HepG2 (cell line): ENCODE measurements around the gene F12. TPM values are rescaled to one million over a fixed set of nuclear protein-coding genes. Genes with fewer than 3 reads are reported as not detected.
A peak's percentile ranks its signal among the peaks of the same experiment; 100 is the strongest.

ENCODE experiments used
- ATAC-seq: fragments of 200-7000 bp; cut with Tn5 transposase; 3 replicates; pipeline ENCODE4 v1.9.1; 2020; ENCODE audit warnings: mild to moderate bottlenecking, moderate library complexity
- BruUV-seq: library from RNA; stranded (reverse); fragments of 400-500 nt; replicated peaks from 2 replicates; lab custom pipeline; 2021; lab: Mats Ljungman, UMichigan
- CTCF ChIA-PET: fragments of 300-600 bp; formaldehyde crosslinking; extraction: SDS; loops from one replicate; lab custom pipeline; 2021; ENCODE audit warnings: low total read pairs, inconsistent platforms, low intra/inter-chr PET ratio; lab: Yijun Ruan, JAX
- POLR2A ChIA-PET: fragments of 350-600 bp; sonication (Branson Sonifier 250); formaldehyde crosslinking; loops from one replicate; lab custom pipeline; 2020; ENCODE audit warnings: antibody characterized with exemption, inconsistent platforms; lab: Yijun Ruan, JAX
- DNase-seq: peaks from one replicate; pipeline ENCODE4 v3.0.0-alpha.2; 2015; ENCODE audit warnings: low spot score
- FAIRE-seq: peaks from 3 replicates; lab custom pipeline; 2011; peaks lifted over from hg19 to GRCh38; lab: Jason Lieb, UNC
- H2AFZ ChIP-seq: one replicate; pipeline ENCODE4 v1.6.1; 2011; ENCODE audit warnings: low read length, inconsistent platforms
- H3K27ac ChIP-seq: fragments of 300-600 bp; 3 replicates; pipeline ENCODE4 v1.8.0; 2011; ENCODE audit warnings: mixed run types, mild to moderate bottlenecking, mixed read lengths, low read length, inconsistent platforms; ENCODE audit not compliant: insufficient read depth; ENCODE audit errors: extremely low read length
- H3K27me3 ChIP-seq, 2 experiments: fragments of 200-600 bp in 1 of 2; 2 replicates in 1 of 2; 3 replicates in 1 of 2; pipeline versions ENCODE4 v1.6.0 to v1.8.0; 2011; ENCODE audit warnings: low read length in 2 of 2, mild to moderate bottlenecking in 2 of 2, moderate library complexity in 2 of 2, inconsistent platforms in 1 of 2; ENCODE audit not compliant: insufficient read depth in 2 of 2, control insufficient read depth in 1 of 2
- H3K36me3 ChIP-seq, 2 experiments: fragments of 200-600 bp in 1 of 2; replicated peaks in 1 of 2; 2 replicates in 1 of 2; 3 replicates in 1 of 2; pipeline versions ENCODE4 v1.5.1 to v1.8.0; 2011; ENCODE audit warnings: low read length in 2 of 2, inconsistent platforms in 1 of 2; ENCODE audit not compliant: insufficient read depth in 2 of 2, control insufficient read depth in 1 of 2
- H3K4me1 ChIP-seq: 2 replicates; pipeline ENCODE4 v1.5.1; 2012; ENCODE audit warnings: low read length, inconsistent platforms; ENCODE audit not compliant: insufficient read depth
- H3K4me2 ChIP-seq: 2 replicates; pipeline ENCODE4 v1.6.0; 2011; ENCODE audit warnings: low read depth, low read length, inconsistent platforms
- H3K4me3 ChIP-seq, 3 experiments: fragments of 200-600 bp in 1 of 3; sonication (generic), shearing (Covaris generic) in 1 of 3; replicated peaks in 1 of 3; 2 replicates each; pipeline ENCODE4 v1.5.1; 2011 to 2016; ENCODE audit warnings: low read length in 3 of 3, inconsistent platforms in 2 of 3, low read depth in 2 of 3, mild to moderate bottlenecking in 2 of 3, control low read depth in 1 of 3, mixed read lengths in 1 of 3; ENCODE audit not compliant: insufficient read depth in 1 of 3
- H3K79me2 ChIP-seq: one replicate; pipeline ENCODE4 v1.6.1; 2011; ENCODE audit warnings: low read length, inconsistent platforms; ENCODE audit not compliant: insufficient read depth
- H3K9ac ChIP-seq: 2 replicates; pipeline ENCODE4 v1.6.0; 2011; ENCODE audit warnings: mild to moderate bottlenecking, low read depth, low read length, inconsistent platforms; ENCODE audit not compliant: insufficient read depth
- H3K9me3 ChIP-seq: 2 replicates; pipeline ENCODE4 v1.5.1; 2012; ENCODE audit warnings: mild to moderate bottlenecking, low read length
- H4K20me1 ChIP-seq: 2 replicates; pipeline ENCODE4 v1.6.0; 2011; ENCODE audit warnings: inconsistent platforms, mild to moderate bottlenecking, low read length, moderate library complexity; ENCODE audit not compliant: insufficient read depth
- ADNP ChIP-seq: sonication (generic); formaldehyde crosslinking; IDR thresholded peaks from 2 replicates; pipeline ENCODE4 v1.4.0; 2020; ENCODE audit warnings: missing genetic modification reagents
- GATAD2A ChIP-seq: IDR thresholded peaks from 2 replicates; pipeline ENCODE4 v1.6.1; 2016
- POLR2G ChIP-seq: fragments of 200-400 bp; formaldehyde crosslinking; IDR thresholded peaks from 2 replicates; pipeline ENCODE4 v1.6.1; 2018; ENCODE audit warnings: mild to moderate bottlenecking, low read depth, low read length, moderate library complexity
- ZNF768 ChIP-seq: sonication (generic); formaldehyde crosslinking; IDR thresholded peaks from 2 replicates; pipeline ENCODE4 v1.4.0; 2020; ENCODE audit warnings: missing genetic modification reagents
- WGBS: methylation state at CpG from one replicate; pipeline ENCODE4 v1.1.6; 2017; ENCODE audit warnings: low lambda C conversion rate; 5-methylcytosine and 5-hydroxymethylcytosine counted together
- in situ Hi-C: cut with HindIII; loops from 2 replicates; pipeline ENCODE4 v1.10.0; 2017; ENCODE audit warnings: low pct_unique_long_range_greater_than_20kb; ENCODE audit not compliant: extremely low pct_ligation_motif_present
- intact Hi-C: fragments of 100-400 bp; cut with micrococcal nuclease; formaldehyde crosslinking; loops from one replicate; pipeline ENCODE4 v1.10.0; 2022; ENCODE audit not compliant: unreplicated experiment
- polyA plus RNA-seq, 8 experiments: library from polyadenylated mRNA; depleted of rRNA in 3 of 8; stranded (reverse) in 7 of 8; unstranded in 1 of 8; fragments of >200 nt; fragmentation: Illumina TruSeq in 4 of 8; extraction: Trizol in 4 of 8; gene quantifications; 2 replicates each; pipeline versions ENCODE4 v1.2.1 to v1.2.3, GENCODE V29; 2011 to 2016; ENCODE audit warnings: low read depth in 4 of 8, missing spikeins in 1 of 8, mixed read lengths in 1 of 8; ENCODE audit not compliant: insufficient read depth in 1 of 8
- total RNA-seq, 5 experiments: library from RNA; depleted of rRNA; stranded (reverse); fragments of >200 nt; fragmentation: Illumina TruSeq; extraction: Trizol; gene quantifications; 2 replicates each; pipeline ENCODE4 v1.2.3, GENCODE V29; 2016; ENCODE audit warnings: low read depth in 1 of 5
- TF ChIP-seq, protein P1 (sequence below): sonication (generic); formaldehyde crosslinking; conservative IDR thresholded peaks from 2 replicates; pipeline ENCODE4 v1.4.0; 2020; ENCODE audit warnings: missing genetic modification reagents

F12 gene
- total and polyA plus RNA-seq, 2 of the 13 experiments (the other 11 are each of a cell fraction or from before 2014, with no cell fraction given) = 2.5 to 3.0 TPM

DNA sequence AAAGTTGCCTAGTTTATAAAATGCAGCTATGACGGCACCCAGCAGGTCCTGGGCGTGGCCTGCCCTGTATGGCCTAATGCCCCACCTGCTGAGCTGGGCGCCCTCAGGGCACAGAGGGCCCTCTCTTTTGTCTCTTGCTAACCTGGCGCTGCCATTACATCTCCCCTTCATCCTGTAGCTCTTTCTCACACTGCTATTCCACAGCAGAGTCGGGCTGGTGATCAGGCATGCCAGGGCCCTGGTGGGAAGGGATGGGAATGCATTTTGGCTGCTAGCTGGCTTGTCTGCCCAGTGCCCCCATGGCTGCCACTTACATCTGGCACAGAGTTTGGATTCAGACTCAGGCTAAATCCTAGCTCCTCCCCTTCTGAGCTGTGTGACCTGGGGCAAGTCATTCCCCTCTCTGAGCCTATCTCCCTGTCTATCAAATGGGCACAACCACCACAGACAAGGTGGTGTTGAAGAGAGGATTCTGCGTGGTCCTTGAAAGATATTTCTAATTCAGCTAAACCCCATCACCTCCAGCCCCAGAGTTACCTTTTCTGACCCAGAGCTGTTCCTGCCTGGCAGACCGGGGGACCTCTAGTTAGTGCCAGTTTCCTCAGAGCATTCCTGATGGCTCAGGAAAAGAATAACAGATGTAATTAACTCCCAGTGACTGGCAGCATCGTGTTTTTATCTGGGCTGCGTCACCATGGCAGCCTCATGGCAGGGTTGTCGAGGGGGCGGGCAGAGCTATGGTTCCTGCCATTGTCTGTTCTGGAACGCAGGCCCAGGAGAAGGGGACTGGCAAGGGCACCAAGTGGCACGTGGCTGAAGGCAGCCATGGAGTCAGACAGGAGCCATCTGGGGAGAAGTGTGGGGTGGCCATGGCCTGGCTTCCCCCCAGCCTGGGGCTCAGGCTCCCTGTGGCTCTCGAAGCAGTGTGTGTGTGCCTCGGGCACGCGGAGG lies 43.6 kb upstream of the F12 start:
- no peak for FAIRE-seq
- no peak overlapping the region for H3K27ac ChIP-seq
- 96% methylated on average over 5 of the region's 17 CpGs for WGBS

More for the DNA sequence above, 43.6 kb upstream of the F12 start:
- intact Hi-C loops (no loop called here), in situ Hi-C loops (loop anchor here (25.0 kb wide), 1 partner anchor 341 kb away; no protein-coding TSS in a partner anchor)
- H3K27me3 ChIP-seq = no peaks in the 10 kb centered on the region; a peak in 1 of 5 replicates
- peaks cover 11% of the 10 kb centered on the region; the same call in 1 of the 2 replicates for H4K20me1 ChIP-seq
- H3K4me1 ChIP-seq = peaks cover 50% of the 10 kb centered on the region
- peaks cover 0 to 3% of the 10 kb centered on the region in 2 experiments; a peak in 1 of 5 replicates for H3K36me3 ChIP-seq
- H3K9me3 ChIP-seq = no peaks in the 10 kb centered on the region
- peak overlapping the region; percentile 98 for H3K4me2 ChIP-seq
- CTCF ChIA-PET = interaction anchor here (1.1 to 4.8 kb wide), 4 partner anchors 48 to 63 kb away, joined by 3 to 54 read pairs (median 23); no protein-coding TSS in a partner anchor
- TF ChIP-seq, protein P1, sequence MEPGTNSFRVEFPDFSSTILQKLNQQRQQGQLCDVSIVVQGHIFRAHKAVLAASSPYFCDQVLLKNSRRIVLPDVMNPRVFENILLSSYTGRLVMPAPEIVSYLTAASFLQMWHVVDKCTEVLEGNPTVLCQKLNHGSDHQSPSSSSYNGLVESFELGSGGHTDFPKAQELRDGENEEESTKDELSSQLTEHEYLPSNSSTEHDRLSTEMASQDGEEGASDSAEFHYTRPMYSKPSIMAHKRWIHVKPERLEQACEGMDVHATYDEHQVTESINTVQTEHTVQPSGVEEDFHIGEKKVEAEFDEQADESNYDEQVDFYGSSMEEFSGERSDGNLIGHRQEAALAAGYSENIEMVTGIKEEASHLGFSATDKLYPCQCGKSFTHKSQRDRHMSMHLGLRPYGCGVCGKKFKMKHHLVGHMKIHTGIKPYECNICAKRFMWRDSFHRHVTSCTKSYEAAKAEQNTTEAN (CRISPR knock-in tag) = no peak
- TF ChIP-seq ZNF768 (CRISPR knock-in tag) (peak; percentile 86), POLR2G (peak; percentile 13), GATAD2A (CRISPR knock-in tag) (no peak), ADNP (no peak)
- H2AFZ ChIP-seq = no peak overlapping the region
- peak overlapping the region; percentile 82; the same call in 1 of the 2 replicates for H3K9ac ChIP-seq
- BruUV-seq = no TSS peak
- peak overlapping the region in 1 of 3 experiments; percentile 87; a peak in 1 of 6 replicates for H3K4me3 ChIP-seq
- peaks cover 5% of the 10 kb centered on the region for H3K79me2 ChIP-seq
- DNase-seq = no peak
- POLR2A ChIA-PET = interaction anchor here (4.4 kb wide), 1 partner anchor 74 kb away, joined by 29 read pairs; no protein-coding TSS in a partner anchor
- no peak for ATAC-seq
